Adrenal gland (tissue), 5 donors: ENCODE measurements around the gene NFIC.

Experiments
- POLR2A ChIP-seq, 2 donors: fragments of 450-650 bp; IDR thresholded peaks; one replicate each; pipeline ENCODE4 v1.6.1; 2017; ENCODE audit warnings: antibody characterized with exemption in 2 of 2, mild to moderate bottlenecking in 2 of 2, moderate library complexity in 1 of 2
- TF ChIP-seq, protein P1 (sequence below), 6 experiments: fragments of 450-650 bp in 4 of 6; fragments of 200-600 bp in 2 of 6; sonication (generic) in 1 of 6; IDR thresholded peaks; 1 replicate in 5 of 6; 2 replicates in 1 of 6; pipeline versions ENCODE4 v1.5.1 to v1.8.0; 2016 to 2021; ENCODE audit warnings: antibody characterized with exemption in 6 of 6, mild to moderate bottlenecking in 2 of 6, moderate library complexity in 1 of 6
- donor health status: DM: no; HTN: no; CAD: no.

GRCh38 chr19:3366753-3367627 lies 607 bp downstream of the NFIC start:
- TF ChIP-seq, protein P1, sequence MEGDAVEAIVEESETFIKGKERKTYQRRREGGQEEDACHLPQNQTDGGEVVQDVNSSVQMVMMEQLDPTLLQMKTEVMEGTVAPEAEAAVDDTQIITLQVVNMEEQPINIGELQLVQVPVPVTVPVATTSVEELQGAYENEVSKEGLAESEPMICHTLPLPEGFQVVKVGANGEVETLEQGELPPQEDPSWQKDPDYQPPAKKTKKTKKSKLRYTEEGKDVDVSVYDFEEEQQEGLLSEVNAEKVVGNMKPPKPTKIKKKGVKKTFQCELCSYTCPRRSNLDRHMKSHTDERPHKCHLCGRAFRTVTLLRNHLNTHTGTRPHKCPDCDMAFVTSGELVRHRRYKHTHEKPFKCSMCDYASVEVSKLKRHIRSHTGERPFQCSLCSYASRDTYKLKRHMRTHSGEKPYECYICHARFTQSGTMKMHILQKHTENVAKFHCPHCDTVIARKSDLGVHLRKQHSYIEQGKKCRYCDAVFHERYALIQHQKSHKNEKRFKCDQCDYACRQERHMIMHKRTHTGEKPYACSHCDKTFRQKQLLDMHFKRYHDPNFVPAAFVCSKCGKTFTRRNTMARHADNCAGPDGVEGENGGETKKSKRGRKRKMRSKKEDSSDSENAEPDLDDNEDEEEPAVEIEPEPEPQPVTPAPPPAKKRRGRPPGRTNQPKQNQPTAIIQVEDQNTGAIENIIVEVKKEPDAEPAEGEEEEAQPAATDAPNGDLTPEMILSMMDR (IDR thresholded peaks at IDR 0.05), result no peak
- TF ChIP-seq POLR2A (IDR thresholded peaks at IDR 0.05), result peak in 1 of 2 donors; percentile 57
